ENCODE results near the gene FOCAD. TPM values are rescaled to one million over a fixed set of nuclear protein-coding genes. Genes with fewer than 3 reads are reported as not detected.

Gene FOCAD
- total and polyA plus RNA-seq, 8 donors = 5.6 to 212 (median 12.2) TPM

DNA sequence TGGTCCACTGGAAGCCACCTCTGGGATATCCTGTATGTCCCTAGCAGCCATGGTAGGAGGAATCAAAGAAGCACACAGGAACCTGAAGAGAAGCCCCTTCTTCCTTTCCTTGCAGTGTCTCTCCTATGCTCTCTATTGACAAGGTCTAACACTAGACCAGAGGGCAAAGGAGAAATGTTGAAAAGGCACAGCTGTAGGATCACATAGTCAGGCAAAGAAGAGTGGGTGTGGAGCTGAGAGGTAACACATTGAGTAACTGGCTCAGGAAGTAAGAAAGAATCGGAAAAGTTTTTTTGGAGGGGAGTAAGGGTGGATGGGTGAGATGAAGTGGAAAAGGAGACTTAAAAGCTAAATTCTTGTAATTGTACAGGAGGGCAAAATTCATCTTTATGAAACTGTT, 100.1 kb downstream of the FOCAD start:
- no peak for DNase-seq
- intact Hi-C loops (cut with DNase I; ENCODE audit: low total_unique reads) = no loop called here
- H3K27me3 ChIP-seq = no peaks in the 10 kb centered on the region
- 88 to 100% (median 91%) methylated on average over 1 of the region's 1 CpG for whole genome bisulfite sequencing, 5 donors
- no peaks in the 10 kb centered on the region for H3K4me1 ChIP-seq
- H3K4me3 ChIP-seq = no peak overlapping the region
- TF ChIP-seq EP300 (IDR thresholded peaks at IDR 0.05) (no peak), POLR2A (IDR thresholded peaks at IDR 0.05) (no peak), CTCF (IDR thresholded peaks at IDR 0.05) (no peak), POLR2AphosphoS5 (IDR thresholded peaks at IDR 0.05) (no peak)
- H3K9me3 ChIP-seq = no peaks in the 10 kb centered on the region
- no peak overlapping the region for H3K27ac ChIP-seq
- H3K36me3 ChIP-seq = peaks cover 0 to 15% (median 5%) of the 10 kb centered on the region in 4 donors

GRCh38 chr9:20786807-20787206, 102.7 kb downstream of the FOCAD start:
- Histone ChIP-seq H3K27me3 (no peaks in the 10 kb centered on the region), H3K4me3 (no peak overlapping the region), H3K36me3 (peaks cover 0 to 30% (median 20%) of the 10 kb centered on the region in 4 donors), H3K9me3 (no peaks in the 10 kb centered on the region), H3K4me1 (no peaks in the 10 kb centered on the region), H3K27ac (no peak overlapping the region)
- TF ChIP-seq POLR2AphosphoS5 (IDR thresholded peaks at IDR 0.05) (no peak), POLR2A (IDR thresholded peaks at IDR 0.05) (no peak), CTCF (IDR thresholded peaks at IDR 0.05) (no peak), EP300 (IDR thresholded peaks at IDR 0.05) (no peak)
- no peak for DNase-seq
- intact Hi-C loops (cut with DNase I; ENCODE audit: low total_unique reads) = no loop called here
- 0 to 90% (median 81%) methylated on average over 1 of the region's 1 CpG for WGBS, 5 donors

GRCh38 chr9:20788526-20789451, 104.7 kb downstream of the FOCAD start:
- no peak overlapping the region for H3K4me3 ChIP-seq
- H3K36me3 ChIP-seq = peaks cover 0 to 22% (median 17%) of the 10 kb centered on the region in 4 donors
- 61 to 68% (median 62%) methylated on average over 3 of the region's 3 CpGs for WGBS, 5 donors
- TF ChIP-seq POLR2A (IDR thresholded peaks at IDR 0.05) (no peak), CTCF (IDR thresholded peaks at IDR 0.05) (no peak), EP300 (IDR thresholded peaks at IDR 0.05) (no peak), POLR2AphosphoS5 (IDR thresholded peaks at IDR 0.05) (no peak)
- H3K27ac ChIP-seq = no peak overlapping the region
- no peaks in the 10 kb centered on the region for H3K27me3 ChIP-seq
- no peaks in the 10 kb centered on the region for H3K9me3 ChIP-seq
- intact Hi-C loops (cut with DNase I; ENCODE audit: low total_unique reads) = no loop called here
- H3K4me1 ChIP-seq = no peaks in the 10 kb centered on the region
- peak in 1 of 2 donors; percentile 40 for DNase-seq

- 68 to 88% (median 75%) methylated on average over 2 of the region's 2 CpGs for WGBS, 5 donors
- no peak overlapping the region for H3K27ac ChIP-seq
- H3K9me3 ChIP-seq = no peaks in the 10 kb centered on the region
- no peak overlapping the region for H3K4me3 ChIP-seq
- TF ChIP-seq CTCF (IDR thresholded peaks at IDR 0.05) (no peak), POLR2A (IDR thresholded peaks at IDR 0.05) (no peak), POLR2AphosphoS5 (IDR thresholded peaks at IDR 0.05) (no peak), EP300 (IDR thresholded peaks at IDR 0.05) (no peak)
- intact Hi-C loops (cut with DNase I; ENCODE audit: low total_unique reads) = no loop called here
- peaks cover 0 to 22% (median 17%) of the 10 kb centered on the region in 4 donors for H3K36me3 ChIP-seq
- no peak for DNase-seq
- H3K27me3 ChIP-seq = no peaks in the 10 kb centered on the region
- no peaks in the 10 kb centered on the region for H3K4me1 ChIP-seq
These were observed 106.7 kb downstream of the FOCAD start for GRCh38 chr9:20790721-20791120.

Measured in stomach (tissue), 9 donors.